Pancreas (tissue), 10 donors: ENCODE results near the gene RS1. TPM values are rescaled to one million over a fixed set of nuclear protein-coding genes. Genes with fewer than 3 reads are reported as not detected.
A peak's percentile ranks its signal among the peaks of the same experiment; 100 is the strongest.

ENCODE experiments used
- ATAC-seq, 4 donors: fragments of 200-7000 bp; cut with Tn5 transposase; one replicate each; pipeline versions ENCODE4 v1.8.0 to v1.9.1; 2020; ENCODE audit warnings: mild to moderate bottlenecking in 4 of 4, moderate library complexity in 4 of 4
- DNase-seq, 6 donors: peaks; one replicate each; pipeline ENCODE4 v3.0.0-alpha.2; 2020
- FAIRE-seq: peaks from 2 replicates; lab custom pipeline; 2012; peaks lifted over from hg19 to GRCh38; lab: Jason Lieb, UNC
- H3K27ac ChIP-seq, 4 donors: fragments of 200-600 bp; sonication (generic); 1 replicate in 3 of 4; 2 replicates in 1 of 4; pipeline versions ENCODE4 v1.5.0 to v1.8.0; 2020
- H3K27me3 ChIP-seq, 4 donors: fragments of 200-600 bp; one replicate each; pipeline ENCODE4 v1.8.0; 2021
- H3K36me3 ChIP-seq, 3 donors: fragments of 200-600 bp; sonication (generic) in 1 of 3; one replicate each; pipeline versions ENCODE4 v1.5.0 to v1.8.0; 2020 to 2021
- H3K4me1 ChIP-seq, 3 donors: fragments of 200-600 bp; one replicate each; pipeline ENCODE4 v1.8.0; 2021
- H3K4me3 ChIP-seq, 4 donors: fragments of 200-600 bp; sonication (generic) in 2 of 4; one replicate each; pipeline versions ENCODE4 v1.5.0 to v1.8.0; 2020 to 2021
- H3K9me3 ChIP-seq, 4 donors: fragments of 200-600 bp; one replicate each; pipeline ENCODE4 v1.8.0; 2021
- CTCF ChIP-seq, 4 donors: fragments of 200-600 bp; sonication (generic) in 3 of 4; IDR thresholded peaks; one replicate each; pipeline versions ENCODE4 v1.5.0 to v1.8.0; 2021; ENCODE audit warnings: antibody characterized with exemption in 4 of 4
- WGBS, 2 donors: extraction: QIAGEN DNeasy Blood & Tissue Kit; methylation state at CpG; one replicate each; pipeline ENCODE4 v1.1.7; 2013; 5-methylcytosine and 5-hydroxymethylcytosine counted together
- intact Hi-C, 3 donors: fragments of 100-400 bp; cut with DNase I; formaldehyde crosslinking; loops; one replicate each; pipeline versions ENCODE4 v1.11.1 to v1.14.2; 2022
- polyA plus RNA-seq, 2 donors: library from polyadenylated mRNA; stranded (reverse); fragments of 200-250 nt; gene quantifications; one replicate each; pipeline ENCODE4 v1.2.3, GENCODE V29; 2013
- total RNA-seq, 6 donors: library from RNA; stranded (reverse); fragmentation: NEBNext Ultra II Directional in 4 of 6; extraction: Animal tissue kit (Norgen Biotek cat#: 25700) in 4 of 6; gene quantifications; one replicate each; pipeline versions ENCODE4 v1.2.1 to v1.2.4, GENCODE V29; 2021 to 2023
- donor health status: healthy with polysubstance abuse.
- donor health status: DM: no; HTN: no; CAD: no; lungs with moderate emphysema.
- donor health status: DM: no; HTN: no; CAD: no.
- donor health status: control.
- donor health status: control.
- donor health status: Bipolar disorder and iron deficiency.
- donor health status: DM: yes; HTN: yes; CAD: no.
- donor health status: DM: no; HTN: no; CAD: no.
- donor health status: DM: no; HTN: no; CAD: no.
- donor health status: DM: yes; HTN: yes; CAD: no.

The RS1 gene
- total and polyA plus RNA-seq, 8 donors: not detected

GRCh38 chrX:18702362-18703195 is 30.7 kb upstream of the RS1 start:
- Histone ChIP-seq H3K36me3 (no peaks in the 10 kb centered on the region), H3K4me1 (no peaks in the 10 kb centered on the region), H3K9me3 (no peaks in the 10 kb centered on the region), H3K4me3 (no peak overlapping the region), H3K27me3 (no peaks in the 10 kb centered on the region), H3K27ac (no peak overlapping the region)
- intact Hi-C loops: no loop called here
- TF ChIP-seq CTCF (IDR thresholded peaks at IDR 0.05): no peak
- 67% methylated on average over 12 of the region's 12 CpGs for WGBS, 2 donors
- FAIRE-seq (no peak), DNase-seq (no peak), ATAC-seq (peak in 2 of 4 donors; percentile 24 to 71)

DNA sequence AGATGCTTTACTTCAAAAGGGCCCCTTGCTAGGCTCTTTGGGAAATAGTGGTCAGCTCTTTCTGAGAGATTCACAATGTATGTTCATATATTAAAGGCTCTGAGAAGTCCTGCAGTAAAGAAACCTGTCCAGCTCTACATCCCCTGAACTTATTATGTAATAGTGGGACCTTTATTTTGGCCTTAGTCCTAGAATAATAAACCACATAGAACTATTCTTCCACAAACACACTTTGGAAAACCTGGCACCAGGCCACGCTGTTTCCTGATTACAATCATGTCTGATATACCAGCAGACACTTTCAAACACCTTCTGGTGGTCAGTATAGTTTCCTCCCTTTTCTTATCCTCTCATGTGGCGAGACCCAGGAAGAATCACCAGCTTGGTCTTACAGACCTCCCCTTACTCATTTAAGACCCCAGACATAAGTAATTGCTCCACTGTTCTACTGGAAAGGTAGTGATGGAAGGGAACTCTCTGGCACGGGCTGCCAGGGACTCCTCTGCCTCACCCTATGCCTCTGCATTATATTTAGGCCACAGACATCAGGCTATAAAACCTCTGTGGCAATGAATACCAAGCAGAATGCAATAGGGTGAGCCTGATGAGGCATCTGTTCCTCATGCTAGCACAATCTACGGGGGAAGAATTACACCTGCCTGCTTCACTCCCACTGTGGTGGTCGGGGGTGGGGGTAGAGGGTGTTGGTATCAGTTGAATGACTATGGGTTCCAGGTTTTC is 29.9 kb upstream of the RS1 start:
- TF ChIP-seq CTCF (IDR thresholded peaks at IDR 0.05): no peak
- no peaks in the 10 kb centered on the region for H3K27me3 ChIP-seq
- FAIRE-seq (no peak), ATAC-seq (no peak), DNase-seq (peak in 2 of 6 donors; percentile 23 to 42)
- no peaks in the 10 kb centered on the region for H3K36me3 ChIP-seq
- no peaks in the 10 kb centered on the region for H3K4me1 ChIP-seq
- WGBS, 2 donors: 69 to 71% methylated on average over 5 of the region's 5 CpGs
- intact Hi-C loops: no loop called here
- H3K4me3 ChIP-seq: no peak overlapping the region
- H3K9me3 ChIP-seq: no peaks in the 10 kb centered on the region
- H3K27ac ChIP-seq: no peak overlapping the region

DNA sequence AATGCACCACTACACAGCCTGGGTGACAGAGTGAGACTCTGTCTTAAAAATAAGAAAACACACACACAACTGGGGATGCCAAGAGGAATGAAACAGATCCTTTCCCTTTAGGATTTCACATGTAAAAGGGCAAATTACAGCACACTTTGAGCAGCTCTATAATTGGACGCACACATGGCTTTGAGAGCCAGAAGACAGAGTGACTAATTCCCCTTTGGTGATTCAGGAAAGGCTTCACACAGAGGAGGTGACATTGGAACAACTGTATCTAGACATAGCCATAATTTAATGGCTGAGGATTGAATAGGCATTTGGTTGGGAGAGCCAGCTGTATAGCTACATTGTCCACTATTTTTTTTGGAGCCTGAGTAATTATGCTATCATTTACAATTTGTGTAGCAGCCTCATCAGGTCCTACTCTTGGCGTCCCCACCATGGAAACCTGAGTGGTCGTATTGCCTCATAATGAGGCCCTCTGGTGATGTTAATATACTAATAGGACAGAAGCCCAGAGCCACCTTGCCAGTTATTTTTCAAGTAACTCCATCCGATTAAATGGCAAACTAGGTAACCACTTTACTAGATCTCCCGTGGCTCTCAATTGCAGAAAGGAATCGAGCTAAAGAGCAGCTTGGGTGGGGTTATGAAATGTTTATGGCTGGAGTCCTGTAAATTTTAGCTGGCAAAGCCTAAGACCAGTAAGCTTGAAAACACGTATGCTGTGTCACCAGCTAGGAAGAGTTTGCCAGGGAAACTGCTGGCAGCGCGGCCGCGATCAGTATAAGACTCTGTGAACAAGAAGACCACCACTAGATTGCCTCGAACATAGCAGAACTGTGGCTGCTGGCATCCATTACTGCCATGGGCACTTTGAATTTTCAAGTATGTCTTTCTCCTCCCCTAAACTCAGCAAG is 27.1 kb upstream of the RS1 start:
- intact Hi-C loops: no loop called here
- FAIRE-seq: no peak
- H3K27ac ChIP-seq: no peak overlapping the region
- WGBS, 2 donors: 85 to 89% methylated on average over 12 of the region's 12 CpGs
- TF ChIP-seq CTCF (IDR thresholded peaks at IDR 0.05): no peak
- no peak for DNase-seq
- H3K36me3 ChIP-seq: no peaks in the 10 kb centered on the region
- H3K9me3 ChIP-seq: no peaks in the 10 kb centered on the region
- ATAC-seq: no peak
- no peaks in the 10 kb centered on the region for H3K27me3 ChIP-seq
- H3K4me1 ChIP-seq: no peaks in the 10 kb centered on the region
- H3K4me3 ChIP-seq: no peak overlapping the region

DNA sequence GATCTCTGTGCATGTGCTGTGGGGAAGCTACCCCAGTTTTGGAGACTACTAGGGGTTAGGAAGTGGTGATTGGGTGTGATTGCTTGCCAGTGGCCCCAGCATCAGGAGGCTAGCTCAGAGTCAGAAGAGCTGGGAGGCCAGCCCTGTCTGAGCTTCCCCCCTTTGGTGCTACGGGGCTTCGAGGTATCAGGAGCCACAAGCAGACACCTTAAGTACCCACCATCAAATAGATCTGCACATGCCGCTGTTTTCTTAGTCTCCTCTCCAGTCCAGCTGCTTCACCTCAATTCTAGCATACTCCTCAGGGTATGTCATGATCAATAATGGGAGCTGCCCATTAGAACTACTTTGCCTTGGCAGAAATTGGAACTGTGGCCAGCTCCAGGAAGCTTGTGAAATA is 24.7 kb upstream of the RS1 start:
- no peaks in the 10 kb centered on the region for H3K36me3 ChIP-seq
- H3K27ac ChIP-seq: no peak overlapping the region
- no peaks in the 10 kb centered on the region for H3K9me3 ChIP-seq
- no peak for DNase-seq
- no peak for TF ChIP-seq CTCF (IDR thresholded peaks at IDR 0.05)
- ATAC-seq: no peak
- no peaks in the 10 kb centered on the region for H3K27me3 ChIP-seq
- H3K4me1 ChIP-seq: no peaks in the 10 kb centered on the region
- intact Hi-C loops: no loop called here
- no peak overlapping the region for H3K4me3 ChIP-seq
- no peak for FAIRE-seq
- 77 to 87% methylated on average over 3 of the region's 3 CpGs for whole genome bisulfite sequencing, 2 donors
